Right kidney (tissue), 9 donors: ENCODE measurements around the gene PLEKHH1.
A peak's percentile ranks its signal among the peaks of the same experiment; 100 is the strongest.

Experiments
- DNase-seq: peaks from one replicate; pipeline ENCODE4 v3.0.0-alpha.2; 2016
- long read RNA-seq, 8 donors: transcript quantifications; one replicate each; lab custom pipeline, GENCODE V29; 2026

PLEKHH1 gene
- long read RNA-seq, donor 1, partial matches to known transcripts, result 46 of 67 reads
- long read RNA-seq, donor 1, other reads (novel, unspliced or antisense), result 20 of 67 reads
- long read RNA-seq, donor 2, result 0 reads
- long read RNA-seq, donor 3, full-length matches to known transcripts, result 2 of 2 reads
- long read RNA-seq, donor 3, partial matches to known transcripts, result 0 of 2 reads
- long read RNA-seq, donor 3, other reads (novel, unspliced or antisense), result 0 of 2 reads
- long read RNA-seq, donor 4, partial matches to known transcripts, result 24 of 54 reads
- long read RNA-seq, donor 4, other reads (novel, unspliced or antisense), result 30 of 54 reads
- long read RNA-seq, donor 5, partial matches to known transcripts, result 53 of 53 reads
- long read RNA-seq, donor 5, other reads (novel, unspliced or antisense), result 0 of 53 reads
- long read RNA-seq, donor 6, full-length matches to known transcripts, result 1 of 111 reads
- long read RNA-seq, donor 6, partial matches to known transcripts, result 51 of 111 reads
- long read RNA-seq, donor 6, other reads (novel, unspliced or antisense), result 59 of 111 reads
- long read RNA-seq, donor 7, result 0 reads
- long read RNA-seq, donor 8, full-length matches to known transcripts, result 2 of 2 reads
- long read RNA-seq, donor 8, partial matches to known transcripts, result 0 of 2 reads
- long read RNA-seq, donor 8, other reads (novel, unspliced or antisense), result 0 of 2 reads

- DNase-seq, result peak; percentile 87
Observed at GRCh38 chr14:67532998-67533753, at the start of gene PLEKHH1. TSS of gene PLEKHH1 (plus strand) at chr14:67533290. CDS start at chr14:67541868, 8,578 bp downstream.

- peak; percentile 11 for DNase-seq
Observed at GRCh38 chr14:67483579-67484285, 49.4 kb upstream of the PLEKHH1 start.

GRCh38 chr14:67485501-67486095 lies 47.5 kb upstream of the PLEKHH1 start:
- DNase-seq, result no peak

- no peak for DNase-seq
Observed at GRCh38 chr14:67486890-67487289, 46.2 kb upstream of the PLEKHH1 start.

- DNase-seq, result no peak
Observed at GRCh38 chr14:67487332-67487731, 45.8 kb upstream of the PLEKHH1 start.

- no peak for DNase-seq
Observed at GRCh38 chr14:67487937-67488893, 44.9 kb upstream of the PLEKHH1 start, which contains the start of gene TMEM229B. TSS of gene TMEM229B (minus strand) at chr14:67488721. CDS start at chr14:67473923, 14,798 bp downstream.

GRCh38 chr14:67490196-67490595 lies 42.9 kb upstream of the PLEKHH1 start:
- no peak for DNase-seq

- no peak for DNase-seq
Observed at GRCh38 chr14:67491285-67491684, 41.8 kb upstream of the PLEKHH1 start.

GRCh38 chr14:67491741-67492507 lies 41.2 kb upstream of the PLEKHH1 start:
- DNase-seq, result no peak

- DNase-seq, result no peak
Observed at GRCh38 chr14:67492538-67492937, 40.6 kb upstream of the PLEKHH1 start.

- no peak for DNase-seq
Observed at GRCh38 chr14:67493092-67493717, 39.9 kb upstream of the PLEKHH1 start.

GRCh38 chr14:67495827-67496226 lies 37.3 kb upstream of the PLEKHH1 start:
- no peak for DNase-seq

GRCh38 chr14:67497216-67497615 lies 35.9 kb upstream of the PLEKHH1 start:
- DNase-seq, result no peak

- DNase-seq, result no peak
Observed at GRCh38 chr14:67497716-67498115, 35.4 kb upstream of the PLEKHH1 start.

- no peak for DNase-seq
Observed at GRCh38 chr14:67500981-67501380, 32.1 kb upstream of the PLEKHH1 start.

GRCh38 chr14:67501670-67502069 lies 31.4 kb upstream of the PLEKHH1 start:
- no peak for DNase-seq

- no peak for DNase-seq
Observed at GRCh38 chr14:67502867-67503266, 30.2 kb upstream of the PLEKHH1 start.

- no peak for DNase-seq
Observed at GRCh38 chr14:67503331-67503730, 29.8 kb upstream of the PLEKHH1 start.

GRCh38 chr14:67505254-67505653 lies 27.8 kb upstream of the PLEKHH1 start:
- no peak for DNase-seq
